ENCODE results near the gene SMARCAL1. TPM values are rescaled to one million over a fixed set of nuclear protein-coding genes. Genes with fewer than 3 reads are reported as not detected.

The SMARCAL1 gene
- total RNA-seq, 1 experiment from 2014 or later, result 23.7 TPM

DNA sequence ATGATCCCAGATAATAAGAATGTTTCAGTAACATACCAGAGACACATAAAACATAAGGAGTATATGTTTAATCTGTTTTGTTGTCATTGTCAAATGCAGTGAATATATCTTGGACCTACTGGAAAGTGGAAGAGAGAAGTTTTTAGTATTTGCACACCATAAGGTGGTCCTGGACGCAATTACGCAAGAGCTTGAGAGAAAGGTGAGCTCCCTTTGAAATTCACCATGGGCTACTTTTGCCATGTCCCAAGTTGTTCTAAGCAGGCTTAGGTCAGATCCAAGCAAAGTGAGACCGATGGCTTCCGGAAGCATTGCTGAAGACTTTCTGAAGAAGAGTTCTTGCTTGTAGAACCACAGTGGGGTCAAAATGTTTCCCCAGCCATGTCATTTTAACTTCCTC is 55.6 kb downstream of the SMARCAL1 start:
- H3K27me3 ChIP-seq (ENCODE audit: low read length), result no peaks in the 10 kb centered on the region
- H3K79me2 ChIP-seq (ENCODE audit: low read length), result no peaks in the 10 kb centered on the region
- no peaks in the 10 kb centered on the region for H3K9me3 ChIP-seq (ENCODE audit: low read length)
- no peak overlapping the region for H2AFZ ChIP-seq (ENCODE audit: low read length)
- no peaks in the 10 kb centered on the region for H4K20me1 ChIP-seq (ENCODE audit: insufficient read depth, low read depth, low read length)
- H3K4me2 ChIP-seq (ENCODE audit: low read depth, low read length, poor library complexity, severe bottlenecking), result no peak overlapping the region
- H3K27ac ChIP-seq (ENCODE audit: low read length), result no peak overlapping the region
- no peak overlapping the region for H3K4me3 ChIP-seq (ENCODE audit: low read length)
- H3K9ac ChIP-seq (ENCODE audit: low read length), result no peak overlapping the region
- H3K4me1 ChIP-seq (ENCODE audit: low read length), result no peaks in the 10 kb centered on the region
- H3K36me3 ChIP-seq (ENCODE audit: insufficient read depth, low read length), result peaks cover 11% of the 10 kb centered on the region
- DNase-seq, result no peak
- H3K9me2 ChIP-seq (replicated peaks; ENCODE audit: insufficient read depth, low read length), result no peaks in the 10 kb centered on the region

DNA sequence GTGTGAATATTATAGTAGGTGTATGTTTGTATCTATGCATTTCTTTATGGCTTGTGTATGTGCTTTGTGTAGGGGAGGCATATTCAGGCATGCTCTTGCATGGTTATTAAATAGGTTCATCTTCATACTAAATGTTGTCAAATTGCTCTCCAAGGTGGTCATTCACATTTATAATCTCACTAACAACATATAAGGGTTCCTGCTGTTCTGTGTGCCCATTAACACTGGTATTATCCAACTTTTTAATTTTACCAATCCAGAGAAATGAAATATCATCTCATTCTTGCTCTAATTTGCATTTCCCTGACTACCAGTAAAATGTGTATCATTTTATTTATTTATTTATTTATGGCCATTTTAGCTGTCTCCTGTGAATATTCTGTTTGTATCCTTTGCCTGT is 57.4 kb downstream of the SMARCAL1 start:
- no peak overlapping the region for H2AFZ ChIP-seq (ENCODE audit: low read length)
- H3K79me2 ChIP-seq (ENCODE audit: low read length), result no peaks in the 10 kb centered on the region
- no peak overlapping the region for H3K9ac ChIP-seq (ENCODE audit: low read length)
- no peaks in the 10 kb centered on the region for H4K20me1 ChIP-seq (ENCODE audit: insufficient read depth, low read depth, low read length)
- peaks cover 11% of the 10 kb centered on the region for H3K36me3 ChIP-seq (ENCODE audit: insufficient read depth, low read length)
- no peak overlapping the region for H3K4me2 ChIP-seq (ENCODE audit: low read depth, low read length, poor library complexity, severe bottlenecking)
- H3K9me3 ChIP-seq (ENCODE audit: low read length), result no peaks in the 10 kb centered on the region
- H3K4me3 ChIP-seq (ENCODE audit: low read length), result no peak overlapping the region
- DNase-seq, result no peak
- H3K4me1 ChIP-seq (ENCODE audit: low read length), result no peaks in the 10 kb centered on the region
- no peaks in the 10 kb centered on the region for H3K9me2 ChIP-seq (replicated peaks; ENCODE audit: insufficient read depth, low read length)
- no peak overlapping the region for H3K27ac ChIP-seq (ENCODE audit: low read length)
- H3K27me3 ChIP-seq (ENCODE audit: low read length), result no peaks in the 10 kb centered on the region

DNA sequence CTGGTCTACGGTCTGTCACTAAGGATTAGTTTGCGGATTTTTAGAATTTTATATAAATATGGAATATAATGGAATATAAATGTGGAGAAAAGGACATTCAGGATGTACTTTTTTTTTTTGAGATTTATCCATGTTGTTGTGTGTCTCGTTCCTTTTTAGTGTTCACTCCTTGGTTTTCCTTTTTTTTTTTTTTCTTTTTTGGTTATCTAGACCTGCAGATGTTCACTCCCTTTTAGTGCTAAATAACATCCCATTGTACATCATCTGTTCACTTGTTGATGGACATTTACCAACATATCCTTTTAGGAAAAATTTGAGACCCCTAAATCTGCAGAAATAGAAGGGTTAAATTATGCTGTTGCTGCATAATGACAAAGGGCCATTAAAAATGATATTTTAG is 60.9 kb downstream of the SMARCAL1 start:
- H3K27me3 ChIP-seq (ENCODE audit: low read length), result no peaks in the 10 kb centered on the region
- no peaks in the 10 kb centered on the region for H3K4me1 ChIP-seq (ENCODE audit: low read length)
- H3K79me2 ChIP-seq (ENCODE audit: low read length), result no peaks in the 10 kb centered on the region
- no peak for DNase-seq
- peaks cover 16% of the 10 kb centered on the region; the same call in 1 of the 2 replicates for H3K36me3 ChIP-seq (ENCODE audit: insufficient read depth, low read length)
- no peaks in the 10 kb centered on the region for H3K9me2 ChIP-seq (replicated peaks; ENCODE audit: insufficient read depth, low read length)
- no peak overlapping the region for H2AFZ ChIP-seq (ENCODE audit: low read length)
- no peak overlapping the region for H3K9ac ChIP-seq (ENCODE audit: low read length)
- no peak overlapping the region for H3K4me3 ChIP-seq (ENCODE audit: low read length)
- H3K9me3 ChIP-seq (ENCODE audit: low read length), result no peaks in the 10 kb centered on the region
- H3K4me2 ChIP-seq (ENCODE audit: low read depth, low read length, poor library complexity, severe bottlenecking), result no peak overlapping the region
- no peak overlapping the region for H3K27ac ChIP-seq (ENCODE audit: low read length)
- H4K20me1 ChIP-seq (ENCODE audit: insufficient read depth, low read depth, low read length), result no peaks in the 10 kb centered on the region

DNA sequence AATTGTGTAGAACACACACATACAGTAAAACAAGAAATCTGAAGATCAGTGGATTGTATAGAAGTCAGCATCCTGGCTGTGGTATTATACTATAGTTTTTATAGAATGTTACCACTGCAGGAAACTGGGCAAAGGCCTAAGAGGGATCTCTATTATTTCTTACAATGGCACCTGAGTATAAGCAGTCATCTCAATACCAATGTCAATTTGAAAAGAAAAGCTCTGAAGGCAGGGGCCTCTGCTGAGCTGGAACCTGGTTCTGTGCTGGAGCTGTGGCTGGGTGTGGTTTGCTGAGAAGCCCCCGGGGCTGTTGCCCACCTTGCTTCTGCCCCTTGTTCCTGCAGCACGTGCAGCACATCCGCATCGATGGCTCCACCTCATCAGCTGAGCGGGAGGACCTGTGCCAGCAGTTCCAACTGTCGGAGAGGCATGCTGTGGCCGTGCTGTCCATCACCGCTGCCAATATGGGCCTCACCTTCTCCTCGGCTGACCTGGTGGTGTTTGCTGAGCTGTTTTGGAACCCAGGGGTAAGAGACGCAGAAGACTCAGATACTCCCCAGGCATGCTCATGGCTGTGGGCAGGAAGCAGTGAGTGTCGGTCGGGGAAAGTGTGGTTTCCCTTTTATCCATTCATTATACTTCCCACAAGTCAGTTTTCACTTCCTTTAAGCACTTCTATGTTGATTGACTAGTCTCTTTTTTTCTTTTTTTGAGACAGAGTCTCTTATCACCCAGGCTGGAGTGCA is 62.8 kb downstream of the SMARCAL1 start:
- Histone ChIP-seq H2AFZ (ENCODE audit: low read length) (no peak overlapping the region), H3K4me2 (ENCODE audit: low read depth, low read length, poor library complexity, severe bottlenecking) (no peak overlapping the region)
- DNase-seq, result no peak

DNA sequence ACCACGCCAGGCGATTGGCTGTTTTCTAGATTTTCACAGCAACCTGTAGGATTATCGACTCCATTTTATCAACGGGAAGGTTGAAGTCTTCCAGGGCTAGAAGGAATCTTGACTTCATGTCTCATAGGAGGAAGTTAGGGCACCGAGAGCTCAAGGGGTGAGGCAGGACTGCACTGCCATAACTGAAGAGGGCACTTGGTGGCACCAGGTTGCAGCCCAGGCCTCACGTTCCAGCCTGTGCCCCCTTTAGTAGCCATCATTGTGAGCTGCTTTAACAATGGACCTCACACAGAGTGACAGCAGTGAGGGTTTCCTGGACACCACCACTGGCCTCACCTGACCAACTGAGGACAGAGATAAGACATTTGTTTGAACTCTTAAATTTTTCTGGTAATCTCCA is 63.5 kb downstream of the SMARCAL1 start:
- Histone ChIP-seq H3K4me2 (ENCODE audit: low read depth, low read length, poor library complexity, severe bottlenecking) (no peak overlapping the region), H3K27ac (ENCODE audit: low read length) (no peak overlapping the region)

More for the DNA sequence above, 62.8 kb downstream of the SMARCAL1 start:
- Histone ChIP-seq H3K79me2 (ENCODE audit: low read length) (no peaks in the 10 kb centered on the region), H3K4me3 (ENCODE audit: low read length) (no peak overlapping the region), H3K9ac (ENCODE audit: low read length) (no peak overlapping the region), H4K20me1 (ENCODE audit: insufficient read depth, low read depth, low read length) (no peaks in the 10 kb centered on the region), H3K27me3 (ENCODE audit: low read length) (no peaks in the 10 kb centered on the region), H3K9me2 (replicated peaks; ENCODE audit: insufficient read depth, low read length) (no peaks in the 10 kb centered on the region), H3K4me1 (ENCODE audit: low read length) (no peaks in the 10 kb centered on the region), H3K36me3 (ENCODE audit: insufficient read depth, low read length) (peaks cover 20% of the 10 kb centered on the region; the same call in 1 of the 2 replicates), H3K27ac (ENCODE audit: low read length) (no peak overlapping the region), H3K9me3 (ENCODE audit: low read length) (no peaks in the 10 kb centered on the region)

DNA sequence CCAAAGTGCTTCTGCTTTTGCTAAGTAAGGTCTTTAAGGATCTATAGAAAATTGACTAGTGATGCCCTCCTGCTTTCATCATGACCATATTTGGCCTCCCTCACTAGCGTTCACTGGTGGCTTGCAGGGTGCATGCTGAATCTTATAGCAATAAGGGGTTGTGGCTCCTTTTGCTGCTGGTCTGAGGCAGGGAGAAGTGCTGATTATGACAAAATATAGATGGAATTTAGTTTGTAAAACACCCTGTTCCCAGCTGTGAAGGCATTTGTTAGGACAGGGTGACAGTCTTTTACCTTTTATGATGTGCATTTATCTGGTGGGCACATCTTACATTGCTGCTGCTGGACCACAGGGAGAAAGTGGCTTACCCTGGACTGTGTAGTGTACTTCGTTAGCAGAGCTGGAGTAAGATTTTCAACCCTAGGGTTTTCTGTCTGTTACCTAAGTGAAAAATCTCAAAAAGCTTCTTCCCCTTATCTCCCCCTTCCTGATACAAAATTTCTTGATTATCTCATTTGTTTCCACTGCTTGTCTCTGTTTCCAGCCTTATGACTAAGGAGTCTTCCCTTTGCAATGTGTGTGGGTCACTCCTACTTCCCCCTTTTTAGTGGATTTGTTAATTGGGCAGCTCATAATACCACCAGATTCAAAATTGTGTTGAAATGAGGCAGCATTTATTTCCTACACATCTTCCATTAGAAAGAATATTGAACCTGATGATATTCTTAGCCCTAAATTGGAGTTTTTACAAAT is 65.2 kb downstream of the SMARCAL1 start:
- Histone ChIP-seq H3K79me2 (ENCODE audit: low read length) (no peaks in the 10 kb centered on the region), H3K4me1 (ENCODE audit: low read length) (no peaks in the 10 kb centered on the region), H3K9me2 (replicated peaks; ENCODE audit: insufficient read depth, low read length) (no peaks in the 10 kb centered on the region), H3K9me3 (ENCODE audit: low read length) (no peaks in the 10 kb centered on the region), H3K36me3 (ENCODE audit: insufficient read depth, low read length) (peaks cover 24% of the 10 kb centered on the region; the same call in 1 of the 2 replicates), H3K4me2 (ENCODE audit: low read depth, low read length, poor library complexity, severe bottlenecking) (no peak overlapping the region), H3K27ac (ENCODE audit: low read length) (no peak overlapping the region), H2AFZ (ENCODE audit: low read length) (no peak overlapping the region), H3K4me3 (ENCODE audit: low read length) (no peak overlapping the region), H3K9ac (ENCODE audit: low read length) (no peak overlapping the region), H4K20me1 (ENCODE audit: insufficient read depth, low read depth, low read length) (no peaks in the 10 kb centered on the region), H3K27me3 (ENCODE audit: low read length) (no peaks in the 10 kb centered on the region)
- no peak for DNase-seq

More for the DNA sequence above, 63.5 kb downstream of the SMARCAL1 start:
- no peak overlapping the region for H3K9ac ChIP-seq (ENCODE audit: low read length)
- no peaks in the 10 kb centered on the region for H3K9me3 ChIP-seq (ENCODE audit: low read length)
- H3K36me3 ChIP-seq (ENCODE audit: insufficient read depth, low read length), result peaks cover 24% of the 10 kb centered on the region; the same call in 1 of the 2 replicates
- no peaks in the 10 kb centered on the region for H3K4me1 ChIP-seq (ENCODE audit: low read length)
- no peak overlapping the region for H3K4me3 ChIP-seq (ENCODE audit: low read length)
- H3K9me2 ChIP-seq (replicated peaks; ENCODE audit: insufficient read depth, low read length), result no peaks in the 10 kb centered on the region
- H3K27me3 ChIP-seq (ENCODE audit: low read length), result no peaks in the 10 kb centered on the region
- H4K20me1 ChIP-seq (ENCODE audit: insufficient read depth, low read depth, low read length), result no peaks in the 10 kb centered on the region
- H2AFZ ChIP-seq (ENCODE audit: low read length), result no peak overlapping the region
- DNase-seq, result no peak
- no peaks in the 10 kb centered on the region for H3K79me2 ChIP-seq (ENCODE audit: low read length)

DNA sequence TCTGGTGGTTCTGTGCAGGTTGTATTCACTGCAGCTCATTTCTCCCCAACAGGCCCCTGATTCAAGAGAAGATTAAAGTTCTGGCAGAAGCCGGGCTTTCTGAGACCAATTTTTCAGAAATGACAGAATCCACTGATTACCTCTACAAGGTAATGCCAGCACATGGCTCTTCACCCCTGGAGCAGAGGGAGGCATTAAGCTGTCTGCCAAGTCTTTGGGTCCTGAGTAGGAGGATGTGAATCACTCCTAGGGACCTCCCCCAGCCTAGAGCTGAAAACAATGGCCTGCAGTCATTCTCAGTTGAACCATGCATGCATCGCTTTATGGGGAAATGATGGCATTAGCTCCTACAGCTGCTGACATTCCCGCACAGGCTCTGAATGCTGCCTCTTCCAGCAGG is 65.9 kb downstream of the SMARCAL1 start:
- Histone ChIP-seq H3K9me2 (replicated peaks; ENCODE audit: insufficient read depth, low read length) (no peaks in the 10 kb centered on the region), H3K36me3 (ENCODE audit: insufficient read depth, low read length) (peaks cover 21% of the 10 kb centered on the region; the same call in 1 of the 2 replicates), H4K20me1 (ENCODE audit: insufficient read depth, low read depth, low read length) (no peaks in the 10 kb centered on the region), H3K4me3 (ENCODE audit: low read length) (no peak overlapping the region), H3K79me2 (ENCODE audit: low read length) (no peaks in the 10 kb centered on the region), H3K9ac (ENCODE audit: low read length) (no peak overlapping the region), H3K4me1 (ENCODE audit: low read length) (no peaks in the 10 kb centered on the region), H3K27me3 (ENCODE audit: low read length) (no peaks in the 10 kb centered on the region), H3K9me3 (ENCODE audit: low read length) (no peaks in the 10 kb centered on the region), H3K4me2 (ENCODE audit: low read depth, low read length, poor library complexity, severe bottlenecking) (no peak overlapping the region), H3K27ac (ENCODE audit: low read length) (no peak overlapping the region), H2AFZ (ENCODE audit: low read length) (no peak overlapping the region)
- DNase-seq, result no peak

DNA sequence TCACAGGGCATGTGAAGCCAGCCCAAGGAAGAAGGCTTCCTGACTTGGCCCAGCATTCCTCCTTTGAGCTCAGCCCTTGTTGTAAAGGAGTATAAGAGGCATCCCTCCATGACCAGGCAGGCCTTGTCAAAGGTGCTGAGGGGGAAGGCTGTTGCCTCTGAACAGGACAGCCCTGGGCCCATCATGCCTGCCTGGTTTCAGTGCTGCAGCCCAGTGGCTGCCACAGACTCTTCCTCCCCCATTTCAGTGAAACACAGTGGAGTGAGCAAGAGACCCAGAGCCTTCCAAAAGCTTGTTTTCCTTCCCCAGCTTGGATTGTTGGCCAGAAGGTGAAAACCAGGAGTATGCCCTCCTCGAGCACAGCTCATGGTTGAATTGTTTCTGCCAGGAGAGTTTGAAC is 66.5 kb downstream of the SMARCAL1 start:
- H3K4me2 ChIP-seq (ENCODE audit: low read depth, low read length, poor library complexity, severe bottlenecking), result no peak overlapping the region
- no peaks in the 10 kb centered on the region for H3K27me3 ChIP-seq (ENCODE audit: low read length)
- H3K9ac ChIP-seq (ENCODE audit: low read length), result no peak overlapping the region
- no peaks in the 10 kb centered on the region for H3K9me3 ChIP-seq (ENCODE audit: low read length)
- no peaks in the 10 kb centered on the region for H3K4me1 ChIP-seq (ENCODE audit: low read length)
- H4K20me1 ChIP-seq (ENCODE audit: insufficient read depth, low read depth, low read length), result no peaks in the 10 kb centered on the region
- H3K9me2 ChIP-seq (replicated peaks; ENCODE audit: insufficient read depth, low read length), result no peaks in the 10 kb centered on the region
- H3K27ac ChIP-seq (ENCODE audit: low read length), result no peak overlapping the region
- no peak overlapping the region for H2AFZ ChIP-seq (ENCODE audit: low read length)
- peaks cover 21% of the 10 kb centered on the region; the same call in 1 of the 2 replicates for H3K36me3 ChIP-seq (ENCODE audit: insufficient read depth, low read length)
- no peak for DNase-seq
- H3K79me2 ChIP-seq (ENCODE audit: low read length), result no peaks in the 10 kb centered on the region
- H3K4me3 ChIP-seq (ENCODE audit: low read length), result no peak overlapping the region

Measured in Karpas-422 (cell line).